Fibroblast of lung (primary cell): ENCODE data around the gene PIP4P1. TPM values are rescaled to one million over a fixed set of nuclear protein-coding genes. Genes with fewer than 3 reads are reported as not detected.

Source experiments
- DNase-seq, 2 donors: peaks; one replicate each; pipeline versions ENCODE4 v3.0.0 to v3.0.0-alpha.2; 2010; ENCODE audit warnings: low read depth in 2 of 2
- H2AFZ ChIP-seq: 2 replicates; pipeline ENCODE4 v1.5.1; 2012; ENCODE audit warnings: low read length, control low read depth, inconsistent platforms
- H3K27ac ChIP-seq: 2 replicates; pipeline ENCODE4 v1.5.1; 2011; ENCODE audit warnings: low read length, control low read depth; ENCODE audit not compliant: insufficient read depth
- H3K27me3 ChIP-seq: 2 replicates; pipeline ENCODE4 v1.5.1; 2011; ENCODE audit warnings: mild to moderate bottlenecking, low read length; ENCODE audit not compliant: control insufficient read depth, insufficient read depth
- H3K36me3 ChIP-seq: 2 replicates; pipeline ENCODE4 v1.5.1; 2011; ENCODE audit warnings: low read length; ENCODE audit not compliant: control insufficient read depth, insufficient read depth
- H3K4me1 ChIP-seq: 2 replicates; pipeline ENCODE4 v1.5.1; 2011; ENCODE audit warnings: low read length; ENCODE audit not compliant: control insufficient read depth, insufficient read depth; ENCODE audit errors: extremely low read depth
- H3K4me2 ChIP-seq: 2 replicates; pipeline ENCODE4 v1.5.1; 2011; ENCODE audit warnings: low read length, control low read depth; ENCODE audit not compliant: insufficient read depth; ENCODE audit errors: extremely low read depth
- H3K4me3 ChIP-seq, 4 experiments: fragments of 200-600 bp in 1 of 4; sonication (generic) in 1 of 4; replicated peaks in 1 of 4; 2 replicates each; pipeline ENCODE4 v1.5.1; 2011 to 2016; ENCODE audit warnings: low read length in 4 of 4, low read depth in 3 of 4, mild to moderate bottlenecking in 3 of 4, control low read depth in 2 of 4, inconsistent platforms in 1 of 4, mixed read lengths in 1 of 4; ENCODE audit not compliant: insufficient read depth in 1 of 4; ENCODE audit errors: control extremely low read depth in 1 of 4
- H3K79me2 ChIP-seq: 2 replicates; pipeline ENCODE4 v1.5.1; 2012; ENCODE audit warnings: mild to moderate bottlenecking, low read length, inconsistent platforms; ENCODE audit not compliant: control insufficient read depth, insufficient read depth
- H3K9ac ChIP-seq: 2 replicates; pipeline ENCODE4 v1.5.1; 2011; ENCODE audit warnings: mild to moderate bottlenecking, low read length, control low read depth; ENCODE audit not compliant: insufficient read depth
- H3K9me3 ChIP-seq: 2 replicates; pipeline ENCODE4 v1.5.1; 2012; ENCODE audit warnings: low read depth, low read length; ENCODE audit not compliant: control insufficient read depth, insufficient read depth
- H4K20me1 ChIP-seq: 2 replicates; pipeline ENCODE4 v1.5.1; 2011; ENCODE audit warnings: low read length; ENCODE audit not compliant: control insufficient read depth, insufficient read depth; ENCODE audit errors: extremely low read depth
- CTCF ChIP-seq, 2 donors: IDR thresholded peaks in 1 of 2; conservative IDR thresholded peaks in 1 of 2; 1 replicate in 1 of 2; 2 replicates in 1 of 2; pipeline ENCODE4 v1.5.1; 2011 to 2012; ENCODE audit warnings: low read length in 2 of 2, control low read depth in 1 of 2, inconsistent platforms in 1 of 2, low read depth in 1 of 2, mild to moderate bottlenecking in 1 of 2
- EZH2 ChIP-seq: IDR thresholded peaks from 2 replicates; pipeline ENCODE4 v1.5.1; 2012; ENCODE audit warnings: low read length, control low read depth, mild to moderate bottlenecking; ENCODE audit errors: missing control alignments
- polyA plus RNA-seq, 2 donors: library from polyadenylated mRNA; depleted of rRNA in 1 of 2; stranded (reverse) in 1 of 2; unstranded in 1 of 2; fragments of >200 nt; gene quantifications; 2 replicates each; pipeline ENCODE4 v1.2.1, GENCODE V29; 2011 to 2012; ENCODE audit warnings: missing spikeins in 1 of 2
- total RNA-seq: library from RNA; depleted of rRNA; stranded (reverse); fragments of >200 nt; gene quantifications from 2 replicates; pipeline ENCODE4 v1.2.1, GENCODE V29; 2014

The PIP4P1 gene
- total and polyA plus RNA-seq, 2 donors (not counting 1 experiment from before 2014, with no cell fraction given) = 30.9 to 34.9 TPM

- H3K9ac ChIP-seq = no peak overlapping the region
- H3K4me1 ChIP-seq = peaks cover 2% of the 10 kb centered on the region
- H3K9me3 ChIP-seq = no peaks in the 10 kb centered on the region
- no peak for TF ChIP-seq EZH2
- no peak for TF ChIP-seq CTCF (conservative IDR thresholded peaks at IDR 0.05 in 1 of 2, IDR thresholded peaks at IDR 0.05 in 1 of 2; ENCODE audit: low read depth in 1 of 2, low read length in 2 of 2)
- H3K27me3 ChIP-seq = no peaks in the 10 kb centered on the region
- no peak overlapping the region for H3K4me2 ChIP-seq
- H3K79me2 ChIP-seq = no peaks in the 10 kb centered on the region
- H2AFZ ChIP-seq = no peak overlapping the region
- no peak for DNase-seq
- H3K4me3 ChIP-seq = no peak overlapping the region
- H3K27ac ChIP-seq = no peak overlapping the region
- H4K20me1 ChIP-seq = no peaks in the 10 kb centered on the region
- no peaks in the 10 kb centered on the region for H3K36me3 ChIP-seq
Measured at GRCh38 chr14:20499108-20499507, 37.9 kb upstream of the PIP4P1 start.

- H3K27ac ChIP-seq = no peak overlapping the region
- no peak overlapping the region for H3K9ac ChIP-seq
- H3K27me3 ChIP-seq = no peaks in the 10 kb centered on the region
- no peak for DNase-seq
- no peaks in the 10 kb centered on the region for H3K36me3 ChIP-seq
- H3K79me2 ChIP-seq = no peaks in the 10 kb centered on the region
- peaks cover 2% of the 10 kb centered on the region for H3K4me1 ChIP-seq
- H2AFZ ChIP-seq = no peak overlapping the region
- H4K20me1 ChIP-seq = no peaks in the 10 kb centered on the region
- no peaks in the 10 kb centered on the region for H3K9me3 ChIP-seq
- no peak overlapping the region for H3K4me3 ChIP-seq
- no peak overlapping the region for H3K4me2 ChIP-seq
- TF ChIP-seq EZH2 (no peak), CTCF (conservative IDR thresholded peaks at IDR 0.05 in 1 of 2, IDR thresholded peaks at IDR 0.05 in 1 of 2; ENCODE audit: low read depth in 1 of 2, low read length in 2 of 2) (no peak)
Measured at GRCh38 chr14:20498622-20499021, 37.4 kb upstream of the PIP4P1 start.

- no peaks in the 10 kb centered on the region for H4K20me1 ChIP-seq
- no peak overlapping the region for H2AFZ ChIP-seq
- TF ChIP-seq EZH2 (no peak), CTCF (conservative IDR thresholded peaks at IDR 0.05 in 1 of 2, IDR thresholded peaks at IDR 0.05 in 1 of 2; ENCODE audit: low read depth in 1 of 2, low read length in 2 of 2) (no peak)
- DNase-seq = peak; percentile 6 to 36
- H3K27me3 ChIP-seq = no peaks in the 10 kb centered on the region
- H3K27ac ChIP-seq = no peak overlapping the region
- H3K9me3 ChIP-seq = no peaks in the 10 kb centered on the region
- no peak overlapping the region for H3K4me2 ChIP-seq
- H3K4me3 ChIP-seq = no peak overlapping the region
- no peak overlapping the region for H3K9ac ChIP-seq
- peaks cover 2% of the 10 kb centered on the region for H3K4me1 ChIP-seq
- no peaks in the 10 kb centered on the region for H3K79me2 ChIP-seq
- H3K36me3 ChIP-seq = no peaks in the 10 kb centered on the region
Measured at GRCh38 chr14:20494935-20495766, 33.9 kb upstream of the PIP4P1 start.
